Left colon (tissue), 2 donors: Measurements from ENCODE around the gene IL17RE. TPM values are rescaled to one million over a fixed set of nuclear protein-coding genes. Genes with fewer than 3 reads are reported as not detected.

ENCODE experiments used
- total RNA-seq, 2 donors: library from RNA; stranded (reverse); fragmentation: NEBNext Ultra II Directional; extraction: Animal tissue kit (Norgen Biotek cat#: 25700); gene quantifications; one replicate each; pipeline ENCODE4 v1.2.1, GENCODE V29; 2021
- donor health status: DM: no; HTN: no; CAD: no.
- donor health status: DM: yes; HTN: yes; CAD: no.

Gene IL17RE
- total RNA-seq, 2 donors from 2014 or later: 87.3 to 88.7 TPM

Other genes with a start within 250 kb of the IL17RE start
- not detected for gene CPNE9, start 199.0 kb upstream of the IL17RE start, total RNA-seq
- gene BRPF1, start 171.1 kb upstream of the IL17RE start, total RNA-seq: 10 to 100 TPM; 14.0 to 15.9 TPM
- 10 to 100 TPM; 23.8 to 25.0 TPM for gene OGG1, start 152.9 kb upstream of the IL17RE start, total RNA-seq
- gene CAMK1, start 132.9 kb upstream of the IL17RE start, total RNA-seq: 10 to 100 TPM in 1 of 2 donors, 1 to 10 TPM in 1; 8.2 to 10.9 TPM
- 10 to 100 TPM; 54.1 to 67.0 TPM for gene TADA3, start 110.4 kb upstream of the IL17RE start, total RNA-seq
- gene ARPC4, start 109.8 kb upstream of the IL17RE start, total RNA-seq: 100 to 1,000 TPM; 215 to 222 TPM
- gene TTLL3, start 92.6 kb upstream of the IL17RE start, total RNA-seq: 10 to 100 TPM; 40.2 to 47.1 TPM
- 10 to 100 TPM; 27.3 to 29.9 TPM for gene RPUSD3, start 58.8 kb upstream of the IL17RE start, total RNA-seq
- gene CIDEC, start 22.6 kb upstream of the IL17RE start, total RNA-seq: 10 to 100 TPM; 24.6 to 26.2 TPM
- gene JAGN1, start 12.2 kb upstream of the IL17RE start, total RNA-seq: 10 to 100 TPM; 40.9 to 41.7 TPM
- gene IL17RC, start 14.2 kb downstream of the IL17RE start, total RNA-seq: 10 to 100 TPM; 33.4 to 37.8 TPM
- 10 to 100 TPM; 18.8 to 23.8 TPM for gene CRELD1, start 31.0 kb downstream of the IL17RE start, total RNA-seq
- gene PRRT3, start 49.6 kb downstream of the IL17RE start, total RNA-seq: 1 to 10 TPM; 1.1 to 1.2 TPM
- gene EMC3, start 84.0 kb downstream of the IL17RE start, total RNA-seq: 10 to 100 TPM; 82.5 to 88.5 TPM
- 10 to 100 TPM in 1 of 2 donors, 1 to 10 TPM in 1; 5.1 to 10.0 TPM for gene FANCD2, start 123.6 kb downstream of the IL17RE start, total RNA-seq
- not detected for gene FANCD2OS, start 205.4 kb downstream of the IL17RE start, total RNA-seq
- gene BRK1, start 212.8 kb downstream of the IL17RE start, total RNA-seq: 10 to 100 TPM; 79.7 to 84.8 TPM
- gene VHL, start 238.9 kb downstream of the IL17RE start, total RNA-seq: 10 to 100 TPM; 36.4 to 37.6 TPM